EH (cell line): ENCODE measurements around the gene ACKR3.

ENCODE experiments used
- DNase-seq: peaks from one replicate; pipeline ENCODE4 v3.0.0-alpha.2; 2015; ENCODE audit warnings: low read depth

ACKR3 gene

GRCh38 chr2:236587861-236588815, 18.5 kb downstream of the ACKR3 start:
- no peak for DNase-seq

- no peak for DNase-seq
Observed at GRCh38 chr2:236588932-236589592, 19.4 kb downstream of the ACKR3 start.

- no peak for DNase-seq
Observed at GRCh38 chr2:236590846-236591245, 21.2 kb downstream of the ACKR3 start.

- no peak for DNase-seq
Observed at GRCh38 chr2:236592821-236593220, 23.2 kb downstream of the ACKR3 start.

GRCh38 chr2:236593531-236593930, 23.9 kb downstream of the ACKR3 start:
- no peak for DNase-seq

- no peak for DNase-seq
Observed at GRCh38 chr2:236593956-236594355, 24.3 kb downstream of the ACKR3 start.

- DNase-seq: no peak
Observed at GRCh38 chr2:236597629-236598028, 28.0 kb downstream of the ACKR3 start.

- DNase-seq: no peak
Observed at GRCh38 chr2:236599059-236599458, 29.4 kb downstream of the ACKR3 start.

GRCh38 chr2:236600158-236600557, 30.5 kb downstream of the ACKR3 start:
- DNase-seq: no peak

GRCh38 chr2:236600892-236601291, 31.3 kb downstream of the ACKR3 start:
- DNase-seq: no peak

GRCh38 chr2:236601316-236602202, 31.9 kb downstream of the ACKR3 start:
- DNase-seq: no peak

- no peak for DNase-seq
Observed at GRCh38 chr2:236602678-236603077, 33.1 kb downstream of the ACKR3 start.

- DNase-seq: no peak
Observed at GRCh38 chr2:236603361-236604015, 33.9 kb downstream of the ACKR3 start.

- no peak for DNase-seq
Observed at GRCh38 chr2:236604575-236605344, 35.1 kb downstream of the ACKR3 start.

GRCh38 chr2:236605345-236605734, 35.7 kb downstream of the ACKR3 start:
- no peak for DNase-seq

- no peak for DNase-seq
Observed at GRCh38 chr2:236606023-236606422, 36.4 kb downstream of the ACKR3 start.

GRCh38 chr2:236607471-236608187, 38.0 kb downstream of the ACKR3 start:
- DNase-seq: peak; percentile 60

- DNase-seq: peak; percentile 49
Observed at GRCh38 chr2:236608188-236608525, 38.5 kb downstream of the ACKR3 start.

GRCh38 chr2:236608710-236609109, 39.1 kb downstream of the ACKR3 start:
- peak; percentile 29 for DNase-seq
